Posterior vena cava (tissue), 2 donors: ENCODE data around the gene JARID2. TPM values are rescaled to one million over a fixed set of nuclear protein-coding genes. Genes with fewer than 3 reads are reported as not detected.

Experiments
- DNase-seq: peaks from one replicate; pipeline ENCODE4 v3.0.0-alpha.2; 2020; ENCODE audit warnings: low spot score
- intact Hi-C, 2 donors: fragments of 100-400 bp; cut with DNase I; formaldehyde crosslinking; loops; one replicate each; pipeline versions ENCODE4 v1.14.1 to v1.14.2; 2022 to 2023
- total RNA-seq, 2 donors: library from RNA; stranded (reverse); fragmentation: NEBNext Ultra II Directional; extraction: Animal tissue kit (Norgen Biotek cat#: 25700); gene quantifications; one replicate each; pipeline ENCODE4 v1.2.1, GENCODE V29; 2021
- donor health status: DM: yes; HTN: yes; CAD: no.
- donor health status: DM: yes; HTN: yes; CAD: no.

The JARID2 gene
- total RNA-seq, 2 donors from 2014 or later, result 8.3 to 9.5 TPM

GRCh38 chr6:15361197-15361596 lies 115.3 kb downstream of the JARID2 start:
- no peak for DNase-seq
- intact Hi-C loops, result no loop called here

- no peak for DNase-seq
- intact Hi-C loops, result no loop called here
These were observed 116.6 kb downstream of the JARID2 start for GRCh38 chr6:15362274-15363160.

GRCh38 chr6:15363164-15363522 lies 117.3 kb downstream of the JARID2 start:
- no peak for DNase-seq
- intact Hi-C loops, result no loop called here

- intact Hi-C loops, result no loop called here
- no peak for DNase-seq
These were observed 117.9 kb downstream of the JARID2 start for GRCh38 chr6:15363523-15364400.

GRCh38 chr6:15364401-15365037 lies 118.7 kb downstream of the JARID2 start:
- intact Hi-C loops, result no loop called here
- no peak for DNase-seq

GRCh38 chr6:15365273-15365687 lies 119.4 kb downstream of the JARID2 start:
- intact Hi-C loops, result no loop called here
- peak; percentile 89 for DNase-seq

GRCh38 chr6:15366003-15366535 lies 120.2 kb downstream of the JARID2 start:
- intact Hi-C loops, result no loop called here
- no peak for DNase-seq

- no peak for DNase-seq
- intact Hi-C loops, result no loop called here
These were observed 121.0 kb downstream of the JARID2 start for GRCh38 chr6:15366879-15367278.

- no peak for DNase-seq
- intact Hi-C loops, result no loop called here
These were observed 122.3 kb downstream of the JARID2 start for GRCh38 chr6:15368186-15368585.

GRCh38 chr6:15368873-15369272 lies 123.0 kb downstream of the JARID2 start:
- no peak for DNase-seq
- intact Hi-C loops, result no loop called here

- DNase-seq, result no peak
- intact Hi-C loops, result loop anchor here in 1 of 2 donors (10.0 kb wide), 1 partner anchor 1855 kb away; no protein-coding TSS in a partner anchor
These were observed 124.0 kb downstream of the JARID2 start for GRCh38 chr6:15369838-15370237.

- DNase-seq, result no peak
- intact Hi-C loops, result loop anchor here in 1 of 2 donors (10.0 kb wide), 1 partner anchor 1856 kb away; no protein-coding TSS in a partner anchor
These were observed 125.1 kb downstream of the JARID2 start for GRCh38 chr6:15370733-15371671.

- no peak for DNase-seq
- intact Hi-C loops, result loop anchor here in 1 of 2 donors (10.0 kb wide), 1 partner anchor 1858 kb away; no protein-coding TSS in a partner anchor
These were observed 127.1 kb downstream of the JARID2 start for GRCh38 chr6:15372932-15373331.

GRCh38 chr6:15374119-15374518 lies 128.2 kb downstream of the JARID2 start:
- intact Hi-C loops, result loop anchor here in 1 of 2 donors (10.0 kb wide), 1 partner anchor 1859 kb away; no protein-coding TSS in a partner anchor
- DNase-seq, result no peak

GRCh38 chr6:15375018-15375417 lies 129.1 kb downstream of the JARID2 start:
- intact Hi-C loops, result loop anchor here in 1 of 2 donors (10.0 kb wide), 1 partner anchor 1860 kb away; no protein-coding TSS in a partner anchor
- no peak for DNase-seq

- intact Hi-C loops, result loop anchor here in 1 of 2 donors (10.0 kb wide), 1 partner anchor 1861 kb away; no protein-coding TSS in a partner anchor
These were observed 129.9 kb downstream of the JARID2 start for GRCh38 chr6:15375638-15376290.

GRCh38 chr6:15376900-15377487 lies 131.1 kb downstream of the JARID2 start:
- intact Hi-C loops, result loop anchor here in 1 of 2 donors (10.0 kb wide), 1 partner anchor 1862 kb away; no protein-coding TSS in a partner anchor

More at GRCh38 chr6:15375638-15376290, 129.9 kb downstream of the JARID2 start:
- no peak for DNase-seq

More at GRCh38 chr6:15376900-15377487, 131.1 kb downstream of the JARID2 start:
- DNase-seq, result no peak
